Retinal pigment epithelial cell (primary cell): ENCODE results near the gene GALNT17.

Source experiments
- DNase-seq: peaks from one replicate; pipeline ENCODE4 v3.0.0-alpha.2; 2010; ENCODE audit warnings: low read depth
- H3K4me3 ChIP-seq: 2 replicates; pipeline ENCODE4 v1.5.1; 2011; ENCODE audit warnings: mild to moderate bottlenecking, low read length, control low read depth, moderate library complexity
- CTCF ChIP-seq: conservative IDR thresholded peaks from 2 replicates; pipeline ENCODE4 v1.5.1; 2011; ENCODE audit warnings: low read depth, low read length, control low read depth, inconsistent platforms

Gene GALNT17

DNA sequence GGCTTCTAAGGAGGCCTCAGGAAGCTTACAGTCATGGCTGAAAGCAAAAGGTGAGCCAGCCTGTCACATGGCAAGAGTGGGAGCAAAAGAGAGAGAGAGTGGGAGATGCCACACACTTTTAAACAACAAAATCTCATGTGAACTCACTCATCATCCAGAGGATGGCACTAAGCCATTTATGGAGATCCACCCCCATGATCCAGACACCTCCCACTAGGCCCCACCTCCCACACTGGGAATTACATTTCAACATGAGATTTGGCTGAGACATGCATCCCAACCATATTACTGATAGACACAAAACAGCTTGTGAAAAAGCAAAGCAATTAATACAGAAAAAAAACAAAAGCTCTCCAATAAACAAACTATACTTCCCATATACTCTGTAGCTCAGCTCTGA, 210.3 kb downstream of the GALNT17 start:
- H3K4me3 ChIP-seq, result no peak overlapping the region
- no peak for TF ChIP-seq CTCF
- no peak for DNase-seq

- DNase-seq, result no peak
- no peak overlapping the region for H3K4me3 ChIP-seq
- no peak for TF ChIP-seq CTCF
Measured at GRCh38 chr7:71343039-71343438, 211.1 kb downstream of the GALNT17 start.

GRCh38 chr7:71343892-71344291, 211.9 kb downstream of the GALNT17 start:
- no peak overlapping the region for H3K4me3 ChIP-seq
- TF ChIP-seq CTCF, result no peak
- no peak for DNase-seq

DNA sequence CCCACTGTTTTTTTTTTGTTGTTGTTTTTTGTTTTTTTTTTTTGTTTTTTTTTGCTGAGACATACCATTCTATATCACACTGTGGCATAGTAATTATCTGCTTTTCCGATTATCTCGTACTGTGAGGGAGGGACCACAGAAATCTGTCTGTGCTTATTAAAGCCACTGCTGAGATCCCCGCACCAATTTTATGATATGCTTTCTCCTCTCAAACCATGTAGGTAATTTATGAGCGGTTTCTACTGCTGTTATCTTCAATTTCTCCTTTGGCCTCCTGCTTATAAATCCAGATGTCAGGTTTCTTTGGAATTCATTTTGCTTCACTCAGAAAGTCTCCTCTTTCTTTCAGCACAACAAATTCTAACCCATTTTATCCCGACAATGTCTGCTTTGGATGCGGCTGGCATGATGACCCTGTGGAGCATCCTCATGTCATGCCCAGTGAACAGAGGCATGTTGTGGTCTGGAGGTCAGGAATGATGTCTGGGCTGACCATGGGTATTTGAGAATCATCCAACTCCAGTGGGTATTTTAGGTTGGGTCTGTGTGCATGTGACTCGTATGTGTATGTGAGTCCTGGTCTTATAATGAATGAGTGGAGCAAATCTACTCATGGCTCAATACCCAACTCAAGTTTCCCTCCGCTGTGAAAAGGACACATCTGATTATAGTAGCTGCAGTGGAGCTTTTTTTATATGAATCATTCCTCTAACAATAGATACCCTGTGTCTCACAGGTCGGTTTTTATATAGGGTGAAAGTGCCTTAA, 213.4 kb downstream of the GALNT17 start:
- TF ChIP-seq CTCF, result no peak
- no peak overlapping the region for H3K4me3 ChIP-seq
- DNase-seq, result no peak

DNA sequence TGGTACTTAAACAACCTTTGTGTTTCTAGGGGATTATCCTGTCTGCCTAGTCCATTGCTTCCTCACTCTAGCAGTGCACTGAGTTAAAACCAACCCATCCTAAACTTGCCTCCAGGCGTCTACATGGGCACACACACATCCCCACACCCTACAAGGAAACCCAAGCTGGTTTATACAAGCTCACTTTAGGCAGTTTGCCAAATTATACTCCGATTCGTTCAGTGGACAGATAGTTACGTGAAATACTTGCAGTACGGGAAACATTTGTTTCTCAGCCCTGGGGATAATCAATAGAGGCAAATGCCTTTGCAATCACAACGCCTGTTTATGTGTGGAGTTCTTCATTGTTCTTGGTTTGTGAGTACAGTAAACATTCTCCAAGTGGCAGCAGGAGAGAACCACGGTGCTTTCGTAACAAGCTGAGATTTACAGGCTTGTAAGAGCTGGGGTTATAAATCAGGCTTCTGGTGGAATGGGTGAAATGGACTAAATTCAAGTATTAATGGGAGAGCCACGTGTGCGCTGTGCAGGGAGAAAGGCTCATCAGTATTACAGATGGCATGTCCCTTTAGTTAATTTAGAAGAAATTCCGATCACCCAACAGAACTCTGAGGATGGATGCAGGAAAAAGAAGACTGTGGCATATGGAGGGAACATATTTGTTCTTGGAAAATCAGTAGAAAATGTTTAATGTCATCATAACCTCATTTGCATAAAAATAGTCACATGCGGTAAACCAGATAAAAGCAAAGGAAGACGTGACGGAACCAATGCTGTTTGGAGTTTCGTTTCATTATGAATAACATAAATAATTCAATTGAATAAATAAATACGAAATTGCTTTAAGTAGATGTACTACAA, 217.1 kb downstream of the GALNT17 start:
- no peak for TF ChIP-seq CTCF
- H3K4me3 ChIP-seq, result no peak overlapping the region
- no peak for DNase-seq

DNA sequence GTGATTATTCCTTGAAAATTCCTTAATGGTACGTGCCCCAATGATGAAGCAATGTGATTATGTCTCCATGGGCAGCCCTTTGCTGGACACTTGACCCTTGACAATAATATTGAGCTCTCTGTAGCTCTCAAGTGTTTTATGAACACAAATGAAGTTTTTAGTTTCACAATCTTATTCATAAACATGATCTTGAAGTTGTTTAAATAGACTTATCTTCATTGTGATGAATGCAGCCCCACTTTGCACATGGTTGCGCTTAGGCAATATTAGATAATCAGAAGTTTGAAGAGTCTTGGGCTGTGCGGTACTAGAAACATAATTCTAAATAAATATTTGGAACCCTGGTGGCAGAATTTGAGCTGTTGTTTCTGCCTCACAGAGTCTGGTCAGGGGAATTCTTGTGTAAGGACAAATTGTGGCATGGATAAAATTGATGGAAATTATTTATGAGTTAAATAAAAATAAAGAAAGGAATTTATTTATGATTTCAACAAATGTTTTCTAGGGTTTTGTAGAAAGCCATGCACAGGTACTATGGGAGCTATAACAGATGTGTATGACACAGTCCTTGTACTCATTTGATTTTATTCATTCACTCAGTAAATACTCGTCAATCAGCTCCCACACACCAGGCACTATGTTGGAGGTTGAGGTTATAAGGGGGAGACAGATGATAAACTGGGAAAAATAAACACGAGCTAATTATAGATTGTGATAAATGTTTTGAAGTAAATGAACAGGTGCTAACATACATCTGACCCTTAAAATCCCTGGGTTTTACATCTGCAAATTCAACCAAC, 217.9 kb downstream of the GALNT17 start:
- no peak for DNase-seq
- no peak overlapping the region for H3K4me3 ChIP-seq
- no peak for TF ChIP-seq CTCF
